ENCODE results near the gene ABI1.
A peak's percentile ranks its signal among the peaks of the same experiment; 100 is the strongest.

Gene ABI1

DNA sequence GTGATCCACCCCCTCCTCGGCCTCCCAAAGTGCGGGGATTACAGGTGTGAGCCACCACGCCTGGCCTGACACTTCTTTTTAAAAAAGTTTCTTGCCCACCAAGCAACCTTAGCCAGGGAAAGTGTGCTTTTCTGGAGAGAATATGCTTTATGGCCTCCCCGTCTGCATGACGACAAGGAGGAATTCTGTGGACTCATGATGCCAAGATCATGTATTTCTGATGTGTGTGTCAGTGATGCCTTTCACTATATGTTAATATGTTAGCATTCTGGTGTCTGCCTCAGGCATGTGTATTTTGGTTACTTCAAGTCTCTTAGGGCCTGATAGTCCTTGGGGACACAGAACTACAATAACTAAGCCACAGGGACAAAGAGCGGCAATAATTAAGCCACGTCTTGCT lies 161.1 kb downstream of the ABI1 start:
- no peak for DNase-seq (ENCODE audit: low read depth in 1 of 2, low spot score in 1 of 2)
- H3K4me3 ChIP-seq (replicated peaks; ENCODE audit: insufficient read depth, low read length) = no peak overlapping the region
- H3K27me3 ChIP-seq (ENCODE audit: insufficient read depth, poor library complexity, severe bottlenecking) = no peaks in the 10 kb centered on the region
- no peak overlapping the region for H3K27ac ChIP-seq (replicated peaks)
- TF ChIP-seq GABPA (IDR thresholded peaks at IDR 0.05; ENCODE audit: low read depth) = no peak
- no peak for TF ChIP-seq POLR2AphosphoS5 (IDR thresholded peaks at IDR 0.05; ENCODE audit: low read depth)
- no peak for TF ChIP-seq SPI1 (IDR thresholded peaks at IDR 0.05; ENCODE audit: borderline replicate concordance, low read depth)
- TF ChIP-seq, protein P1, sequence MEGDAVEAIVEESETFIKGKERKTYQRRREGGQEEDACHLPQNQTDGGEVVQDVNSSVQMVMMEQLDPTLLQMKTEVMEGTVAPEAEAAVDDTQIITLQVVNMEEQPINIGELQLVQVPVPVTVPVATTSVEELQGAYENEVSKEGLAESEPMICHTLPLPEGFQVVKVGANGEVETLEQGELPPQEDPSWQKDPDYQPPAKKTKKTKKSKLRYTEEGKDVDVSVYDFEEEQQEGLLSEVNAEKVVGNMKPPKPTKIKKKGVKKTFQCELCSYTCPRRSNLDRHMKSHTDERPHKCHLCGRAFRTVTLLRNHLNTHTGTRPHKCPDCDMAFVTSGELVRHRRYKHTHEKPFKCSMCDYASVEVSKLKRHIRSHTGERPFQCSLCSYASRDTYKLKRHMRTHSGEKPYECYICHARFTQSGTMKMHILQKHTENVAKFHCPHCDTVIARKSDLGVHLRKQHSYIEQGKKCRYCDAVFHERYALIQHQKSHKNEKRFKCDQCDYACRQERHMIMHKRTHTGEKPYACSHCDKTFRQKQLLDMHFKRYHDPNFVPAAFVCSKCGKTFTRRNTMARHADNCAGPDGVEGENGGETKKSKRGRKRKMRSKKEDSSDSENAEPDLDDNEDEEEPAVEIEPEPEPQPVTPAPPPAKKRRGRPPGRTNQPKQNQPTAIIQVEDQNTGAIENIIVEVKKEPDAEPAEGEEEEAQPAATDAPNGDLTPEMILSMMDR (IDR thresholded peaks at IDR 0.05; ENCODE audit: insufficient read depth, low read length) = no peak
- TF ChIP-seq, protein P2, sequence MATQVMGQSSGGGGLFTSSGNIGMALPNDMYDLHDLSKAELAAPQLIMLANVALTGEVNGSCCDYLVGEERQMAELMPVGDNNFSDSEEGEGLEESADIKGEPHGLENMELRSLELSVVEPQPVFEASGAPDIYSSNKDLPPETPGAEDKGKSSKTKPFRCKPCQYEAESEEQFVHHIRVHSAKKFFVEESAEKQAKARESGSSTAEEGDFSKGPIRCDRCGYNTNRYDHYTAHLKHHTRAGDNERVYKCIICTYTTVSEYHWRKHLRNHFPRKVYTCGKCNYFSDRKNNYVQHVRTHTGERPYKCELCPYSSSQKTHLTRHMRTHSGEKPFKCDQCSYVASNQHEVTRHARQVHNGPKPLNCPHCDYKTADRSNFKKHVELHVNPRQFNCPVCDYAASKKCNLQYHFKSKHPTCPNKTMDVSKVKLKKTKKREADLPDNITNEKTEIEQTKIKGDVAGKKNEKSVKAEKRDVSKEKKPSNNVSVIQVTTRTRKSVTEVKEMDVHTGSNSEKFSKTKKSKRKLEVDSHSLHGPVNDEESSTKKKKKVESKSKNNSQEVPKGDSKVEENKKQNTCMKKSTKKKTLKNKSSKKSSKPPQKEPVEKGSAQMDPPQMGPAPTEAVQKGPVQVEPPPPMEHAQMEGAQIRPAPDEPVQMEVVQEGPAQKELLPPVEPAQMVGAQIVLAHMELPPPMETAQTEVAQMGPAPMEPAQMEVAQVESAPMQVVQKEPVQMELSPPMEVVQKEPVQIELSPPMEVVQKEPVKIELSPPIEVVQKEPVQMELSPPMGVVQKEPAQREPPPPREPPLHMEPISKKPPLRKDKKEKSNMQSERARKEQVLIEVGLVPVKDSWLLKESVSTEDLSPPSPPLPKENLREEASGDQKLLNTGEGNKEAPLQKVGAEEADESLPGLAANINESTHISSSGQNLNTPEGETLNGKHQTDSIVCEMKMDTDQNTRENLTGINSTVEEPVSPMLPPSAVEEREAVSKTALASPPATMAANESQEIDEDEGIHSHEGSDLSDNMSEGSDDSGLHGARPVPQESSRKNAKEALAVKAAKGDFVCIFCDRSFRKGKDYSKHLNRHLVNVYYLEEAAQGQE (IDR thresholded peaks at IDR 0.05; ENCODE audit: insufficient replicate concordance, low read depth) = no peak

DNA sequence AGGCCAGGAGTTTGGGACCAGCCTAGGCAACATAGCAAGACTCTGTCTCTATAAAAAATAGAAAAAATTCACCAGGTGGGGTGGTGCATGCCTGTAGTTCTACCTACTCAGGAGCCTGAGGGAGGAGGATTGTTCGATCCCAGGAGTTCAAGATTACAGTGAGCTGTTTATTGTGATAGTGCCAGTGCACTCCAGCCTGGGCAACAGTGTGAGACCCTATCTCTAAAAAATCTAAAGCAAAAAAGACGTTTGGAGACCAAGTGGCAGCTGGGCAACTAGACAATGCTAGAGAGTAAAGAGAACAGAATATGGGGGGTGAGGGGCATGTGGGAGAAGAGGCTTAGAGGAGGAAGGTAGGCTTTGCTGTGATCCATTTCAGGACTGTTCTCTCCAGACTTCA lies 161.8 kb downstream of the ABI1 start:
- Histone ChIP-seq H3K27ac (replicated peaks) (peak overlapping the region; percentile 99), H3K27me3 (ENCODE audit: insufficient read depth, poor library complexity, severe bottlenecking) (no peaks in the 10 kb centered on the region), H3K4me3 (replicated peaks; ENCODE audit: insufficient read depth, low read length) (peak overlapping the region; percentile 63)
- TF ChIP-seq, protein P2 (IDR thresholded peaks at IDR 0.05; ENCODE audit: insufficient replicate concordance, low read depth) = no peak
- TF ChIP-seq, protein P1 (IDR thresholded peaks at IDR 0.05; ENCODE audit: insufficient read depth, low read length) = no peak
- TF ChIP-seq POLR2AphosphoS5 (IDR thresholded peaks at IDR 0.05; ENCODE audit: low read depth) (no peak), SPI1 (IDR thresholded peaks at IDR 0.05; ENCODE audit: borderline replicate concordance, low read depth) (no peak), GABPA (IDR thresholded peaks at IDR 0.05; ENCODE audit: low read depth) (no peak)
- DNase-seq (ENCODE audit: low read depth in 1 of 2, low spot score in 1 of 2) = no peak

DNA sequence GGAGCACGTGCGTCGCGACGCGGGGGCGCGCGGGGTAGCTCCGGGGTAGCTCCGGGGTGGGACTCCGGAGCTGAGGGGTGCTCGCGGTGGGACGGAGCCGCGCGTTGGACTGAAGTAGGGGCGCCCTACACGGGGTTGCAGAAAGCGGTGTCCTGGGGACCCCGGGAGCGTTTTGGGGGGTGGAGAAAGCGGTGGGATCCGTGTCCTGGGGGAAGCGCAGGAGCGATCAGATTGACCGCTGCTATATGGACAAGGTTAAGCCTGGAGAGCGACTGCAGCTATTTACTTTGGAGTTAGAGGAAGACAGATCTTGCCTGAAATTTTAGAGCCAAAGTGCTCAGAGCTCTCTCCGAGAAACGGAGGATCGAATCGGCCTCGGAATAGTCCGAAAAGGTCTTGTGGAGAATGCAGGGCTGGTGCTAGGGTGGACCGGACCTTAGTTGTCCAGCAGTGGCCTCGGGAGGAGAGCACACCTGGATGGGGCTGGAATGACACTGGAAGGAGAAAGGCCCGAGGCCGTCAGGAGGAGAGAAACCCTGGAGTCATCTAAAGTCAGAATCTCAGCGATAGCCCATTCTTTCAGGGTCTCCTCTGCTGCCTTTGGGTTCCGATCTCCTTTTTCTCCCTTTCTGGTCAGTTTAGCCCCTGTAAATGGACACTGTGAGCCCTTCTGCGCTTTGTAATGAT lies 162.7 kb downstream of the ABI1 start:
- Histone ChIP-seq H3K27ac (replicated peaks) (peak overlapping the region; percentile 99), H3K27me3 (ENCODE audit: insufficient read depth, poor library complexity, severe bottlenecking) (no peaks in the 10 kb centered on the region), H3K4me3 (replicated peaks; ENCODE audit: insufficient read depth, low read length) (peak overlapping the region; percentile 63)
- TF ChIP-seq, protein P1 (IDR thresholded peaks at IDR 0.05; ENCODE audit: insufficient read depth, low read length) = no peak
- TF ChIP-seq SPI1 (IDR thresholded peaks at IDR 0.05; ENCODE audit: borderline replicate concordance, low read depth) = no peak
- TF ChIP-seq POLR2AphosphoS5 (IDR thresholded peaks at IDR 0.05; ENCODE audit: low read depth) = no peak
- TF ChIP-seq GABPA (IDR thresholded peaks at IDR 0.05; ENCODE audit: low read depth) = no peak
- TF ChIP-seq, protein P2 (IDR thresholded peaks at IDR 0.05; ENCODE audit: insufficient replicate concordance, low read depth) = no peak
- DNase-seq (ENCODE audit: low read depth in 1 of 2, low spot score in 1 of 2) = no peak

All from HL-60 (cell line).